ENCODE measurements around the gene KRT73.

The KRT73 gene

GRCh38 chr12:52615912-52616311, 2.4 kb downstream of the KRT73 start:
- H2AFZ ChIP-seq (ENCODE audit: low read length): peak overlapping the region; percentile 17; the same call in 1 of the 2 replicates
- H3K9me3 ChIP-seq (ENCODE audit: insufficient read depth, low read depth, low read length): no peaks in the 10 kb centered on the region
- no peak overlapping the region for H3K4me3 ChIP-seq (ENCODE audit: low read length, poor library complexity, severe bottlenecking)
- no peaks in the 10 kb centered on the region for H3K27me3 ChIP-seq (ENCODE audit: insufficient read depth, low read length, poor library complexity, severe bottlenecking)
- H3K79me2 ChIP-seq (ENCODE audit: insufficient read depth, low read length): no peaks in the 10 kb centered on the region
- no peaks in the 10 kb centered on the region for H4K20me1 ChIP-seq (ENCODE audit: insufficient read depth, low read length, poor library complexity, severe bottlenecking)
- H3K9ac ChIP-seq (ENCODE audit: low read depth, low read length, poor library complexity, severe bottlenecking): no peak overlapping the region
- peak overlapping the region; percentile 8 for H3K4me2 ChIP-seq (ENCODE audit: low read depth, low read length, poor library complexity, severe bottlenecking)
- TF ChIP-seq EZH2phosphoT487 (IDR thresholded peaks at IDR 0.05; ENCODE audit: borderline replicate concordance) (no peak), CTCF (conservative IDR thresholded peaks at IDR 0.05; ENCODE audit: low read length) (no peak)
- H3K9me2 ChIP-seq (replicated peaks; ENCODE audit: low read depth, low read length): no peaks in the 10 kb centered on the region
- no peaks in the 10 kb centered on the region for H3K36me3 ChIP-seq (ENCODE audit: insufficient read depth, low read length)
- H3F3A ChIP-seq (ENCODE audit: low read depth): no peaks in the 10 kb centered on the region
- H3K4me1 ChIP-seq (ENCODE audit: insufficient read depth, low read length, poor library complexity, severe bottlenecking): peaks cover 19% of the 10 kb centered on the region

- Histone ChIP-seq H3K36me3 (ENCODE audit: insufficient read depth, low read length) (no peaks in the 10 kb centered on the region), H3K9me3 (ENCODE audit: insufficient read depth, low read depth, low read length) (no peaks in the 10 kb centered on the region), H3F3A (ENCODE audit: low read depth) (no peaks in the 10 kb centered on the region), H3K27me3 (ENCODE audit: insufficient read depth, low read length, poor library complexity, severe bottlenecking) (no peaks in the 10 kb centered on the region), H3K9me2 (replicated peaks; ENCODE audit: low read depth, low read length) (no peaks in the 10 kb centered on the region), H3K4me1 (ENCODE audit: insufficient read depth, low read length, poor library complexity, severe bottlenecking) (peaks cover 25% of the 10 kb centered on the region), H3K4me2 (ENCODE audit: low read depth, low read length, poor library complexity, severe bottlenecking) (peak overlapping the region; percentile 8), H2AFZ (ENCODE audit: low read length) (peak overlapping the region; percentile 17; the same call in 1 of the 2 replicates), H3K9ac (ENCODE audit: low read depth, low read length, poor library complexity, severe bottlenecking) (no peak overlapping the region), H3K4me3 (ENCODE audit: low read length, poor library complexity, severe bottlenecking) (no peak overlapping the region), H4K20me1 (ENCODE audit: insufficient read depth, low read length, poor library complexity, severe bottlenecking) (no peaks in the 10 kb centered on the region), H3K79me2 (ENCODE audit: insufficient read depth, low read length) (no peaks in the 10 kb centered on the region)
- TF ChIP-seq CTCF (conservative IDR thresholded peaks at IDR 0.05; ENCODE audit: low read length): no peak
- TF ChIP-seq EZH2phosphoT487 (IDR thresholded peaks at IDR 0.05; ENCODE audit: borderline replicate concordance): no peak
Measured at GRCh38 chr12:52615208-52615868, 3.0 kb downstream of the KRT73 start.

GRCh38 chr12:52614381-52615207, 3.8 kb downstream of the KRT73 start:
- no peaks in the 10 kb centered on the region for H3K36me3 ChIP-seq (ENCODE audit: insufficient read depth, low read length)
- peaks cover 25% of the 10 kb centered on the region for H3K4me1 ChIP-seq (ENCODE audit: insufficient read depth, low read length, poor library complexity, severe bottlenecking)
- no peak overlapping the region for H3K9ac ChIP-seq (ENCODE audit: low read depth, low read length, poor library complexity, severe bottlenecking)
- no peaks in the 10 kb centered on the region for H3K27me3 ChIP-seq (ENCODE audit: insufficient read depth, low read length, poor library complexity, severe bottlenecking)
- no peaks in the 10 kb centered on the region for H3K9me2 ChIP-seq (replicated peaks; ENCODE audit: low read depth, low read length)
- no peaks in the 10 kb centered on the region for H4K20me1 ChIP-seq (ENCODE audit: insufficient read depth, low read length, poor library complexity, severe bottlenecking)
- no peak overlapping the region for H3K4me3 ChIP-seq (ENCODE audit: low read length, poor library complexity, severe bottlenecking)
- no peaks in the 10 kb centered on the region for H3F3A ChIP-seq (ENCODE audit: low read depth)
- no peaks in the 10 kb centered on the region for H3K79me2 ChIP-seq (ENCODE audit: insufficient read depth, low read length)
- H2AFZ ChIP-seq (ENCODE audit: low read length): no peak overlapping the region
- TF ChIP-seq CTCF (conservative IDR thresholded peaks at IDR 0.05; ENCODE audit: low read length) (no peak), EZH2phosphoT487 (IDR thresholded peaks at IDR 0.05; ENCODE audit: borderline replicate concordance) (no peak)
- no peak overlapping the region for H3K4me2 ChIP-seq (ENCODE audit: low read depth, low read length, poor library complexity, severe bottlenecking)
- H3K9me3 ChIP-seq (ENCODE audit: insufficient read depth, low read depth, low read length): no peaks in the 10 kb centered on the region

Measured in Loucy (cell line).